ENCODE results near the gene HPSE2.

HPSE2 gene

GRCh38 chr10:98619446-98619845 is 616.2 kb downstream of the HPSE2 start:
- DNase-seq (no peak), ATAC-seq (no peak)
- Mint-ChIP-seq H3K27me3 (peaks cover 1% of the 10 kb centered on the region), H3K27ac (no peak overlapping the region), H3K4me3 (no peak overlapping the region), H3K4me1 (no peaks in the 10 kb centered on the region), H3K36me3 (ENCODE audit: low read depth) (no peaks in the 10 kb centered on the region), H3K9me3 (no peaks in the 10 kb centered on the region)

GRCh38 chr10:98617906-98618520 is 617.6 kb downstream of the HPSE2 start:
- H3K27ac Mint-ChIP-seq, result no peak overlapping the region
- no peak for DNase-seq

GRCh38 chr10:98613446-98613845 is 622.2 kb downstream of the HPSE2 start:
- H3K27me3 Mint-ChIP-seq, result peaks cover 5% of the 10 kb centered on the region
- no peaks in the 10 kb centered on the region for H3K36me3 Mint-ChIP-seq (ENCODE audit: low read depth)
- DNase-seq (no peak), ATAC-seq (no peak)
- H3K4me3 Mint-ChIP-seq, result no peak overlapping the region
- H3K27ac Mint-ChIP-seq, result no peak overlapping the region
- no peaks in the 10 kb centered on the region for H3K4me1 Mint-ChIP-seq
- no peaks in the 10 kb centered on the region for H3K9me3 Mint-ChIP-seq

More at GRCh38 chr10:98617906-98618520, 617.6 kb downstream of the HPSE2 start:
- Mint-ChIP-seq H3K27me3 (no peaks in the 10 kb centered on the region), H3K9me3 (no peaks in the 10 kb centered on the region), H3K36me3 (ENCODE audit: low read depth) (no peaks in the 10 kb centered on the region), H3K4me3 (no peak overlapping the region), H3K4me1 (no peaks in the 10 kb centered on the region)
- ATAC-seq, result no peak

- Mint-ChIP-seq H3K36me3 (ENCODE audit: low read depth) (no peaks in the 10 kb centered on the region), H3K27me3 (peaks cover 8% of the 10 kb centered on the region), H3K4me1 (no peaks in the 10 kb centered on the region), H3K9me3 (no peaks in the 10 kb centered on the region), H3K27ac (no peak overlapping the region), H3K4me3 (no peak overlapping the region)
- no peak for ATAC-seq
- DNase-seq, result no peak
These were observed 624.2 kb downstream of the HPSE2 start for GRCh38 chr10:98611436-98611835.

- H3K27ac Mint-ChIP-seq, result no peak overlapping the region
- ATAC-seq, result no peak
- H3K4me1 Mint-ChIP-seq, result no peaks in the 10 kb centered on the region
These were observed 624.8 kb downstream of the HPSE2 start for GRCh38 chr10:98610836-98611235.

GRCh38 chr10:98610301-98610700 is 625.4 kb downstream of the HPSE2 start:
- Mint-ChIP-seq H3K27me3 (peaks cover 8% of the 10 kb centered on the region), H3K27ac (no peak overlapping the region), H3K4me1 (no peaks in the 10 kb centered on the region), H3K4me3 (no peak overlapping the region), H3K9me3 (no peaks in the 10 kb centered on the region), H3K36me3 (ENCODE audit: low read depth) (no peaks in the 10 kb centered on the region)
- no peak for DNase-seq
- no peak for ATAC-seq

More at GRCh38 chr10:98610836-98611235, 624.8 kb downstream of the HPSE2 start:
- no peaks in the 10 kb centered on the region for H3K9me3 Mint-ChIP-seq
- H3K27me3 Mint-ChIP-seq, result peaks cover 8% of the 10 kb centered on the region
- no peak overlapping the region for H3K4me3 Mint-ChIP-seq
- no peaks in the 10 kb centered on the region for H3K36me3 Mint-ChIP-seq (ENCODE audit: low read depth)
- no peak for DNase-seq

GRCh38 chr10:98609265-98609664 is 626.4 kb downstream of the HPSE2 start:
- Mint-ChIP-seq H3K4me1 (no peaks in the 10 kb centered on the region), H3K4me3 (no peak overlapping the region), H3K27ac (no peak overlapping the region), H3K36me3 (ENCODE audit: low read depth) (no peaks in the 10 kb centered on the region), H3K9me3 (no peaks in the 10 kb centered on the region), H3K27me3 (peaks cover 8% of the 10 kb centered on the region)
- no peak for ATAC-seq
- DNase-seq, result no peak

GRCh38 chr10:98608411-98608810 is 627.2 kb downstream of the HPSE2 start:
- Mint-ChIP-seq H3K4me1 (no peaks in the 10 kb centered on the region), H3K4me3 (no peak overlapping the region), H3K27me3 (peaks cover 8% of the 10 kb centered on the region), H3K9me3 (no peaks in the 10 kb centered on the region), H3K27ac (no peak overlapping the region), H3K36me3 (ENCODE audit: low read depth) (no peaks in the 10 kb centered on the region)
- DNase-seq, result no peak
- ATAC-seq, result no peak

GRCh38 chr10:98602224-98602623 is 633.4 kb downstream of the HPSE2 start:
- H3K4me1 Mint-ChIP-seq, result no peaks in the 10 kb centered on the region
- H3K4me3 Mint-ChIP-seq, result no peak overlapping the region
- no peak for ATAC-seq
- peaks cover 7% of the 10 kb centered on the region for H3K27me3 Mint-ChIP-seq
- no peaks in the 10 kb centered on the region for H3K36me3 Mint-ChIP-seq (ENCODE audit: low read depth)
- no peak overlapping the region for H3K27ac Mint-ChIP-seq
- H3K9me3 Mint-ChIP-seq, result peaks cover 4% of the 10 kb centered on the region
- no peak for DNase-seq

GRCh38 chr10:98599032-98599610 is 636.5 kb downstream of the HPSE2 start:
- peaks cover 15% of the 10 kb centered on the region for H3K9me3 Mint-ChIP-seq
- peaks cover 11% of the 10 kb centered on the region for H3K27me3 Mint-ChIP-seq
- no peak overlapping the region for H3K27ac Mint-ChIP-seq
- no peaks in the 10 kb centered on the region for H3K36me3 Mint-ChIP-seq (ENCODE audit: low read depth)
- no peak overlapping the region for H3K4me3 Mint-ChIP-seq
- ATAC-seq, result no peak
- DNase-seq, result no peak
- H3K4me1 Mint-ChIP-seq, result no peaks in the 10 kb centered on the region

- H3K27ac Mint-ChIP-seq, result no peak overlapping the region
- peaks cover 15% of the 10 kb centered on the region for H3K9me3 Mint-ChIP-seq
- no peak overlapping the region for H3K4me3 Mint-ChIP-seq
- DNase-seq, result no peak
- H3K36me3 Mint-ChIP-seq (ENCODE audit: low read depth), result no peaks in the 10 kb centered on the region
- H3K27me3 Mint-ChIP-seq, result peaks cover 6% of the 10 kb centered on the region
- ATAC-seq, result no peak
- H3K4me1 Mint-ChIP-seq, result no peaks in the 10 kb centered on the region
These were observed 639.2 kb downstream of the HPSE2 start for GRCh38 chr10:98596404-98596803.

- H3K27me3 Mint-ChIP-seq, result peaks cover 2% of the 10 kb centered on the region
- H3K4me3 Mint-ChIP-seq, result no peak overlapping the region
- no peak overlapping the region for H3K27ac Mint-ChIP-seq
- no peak for ATAC-seq
- no peaks in the 10 kb centered on the region for H3K36me3 Mint-ChIP-seq (ENCODE audit: low read depth)
- DNase-seq, result no peak
- no peaks in the 10 kb centered on the region for H3K4me1 Mint-ChIP-seq
- no peaks in the 10 kb centered on the region for H3K9me3 Mint-ChIP-seq
These were observed 646.0 kb downstream of the HPSE2 start for GRCh38 chr10:98589691-98590090.

- DNase-seq (no peak), ATAC-seq (no peak)
- no peak overlapping the region for H3K27ac Mint-ChIP-seq
- no peak overlapping the region for H3K4me3 Mint-ChIP-seq
- H3K9me3 Mint-ChIP-seq, result no peaks in the 10 kb centered on the region
- no peaks in the 10 kb centered on the region for H3K36me3 Mint-ChIP-seq (ENCODE audit: low read depth)
- no peaks in the 10 kb centered on the region for H3K4me1 Mint-ChIP-seq
- peaks cover 2% of the 10 kb centered on the region for H3K27me3 Mint-ChIP-seq
These were observed 646.6 kb downstream of the HPSE2 start for GRCh38 chr10:98589007-98589406.

- no peak overlapping the region for H3K4me3 Mint-ChIP-seq
- H3K27ac Mint-ChIP-seq, result no peak overlapping the region
- no peaks in the 10 kb centered on the region for H3K4me1 Mint-ChIP-seq
- DNase-seq (no peak), ATAC-seq (no peak)
- H3K36me3 Mint-ChIP-seq (ENCODE audit: low read depth), result no peaks in the 10 kb centered on the region
- no peaks in the 10 kb centered on the region for H3K9me3 Mint-ChIP-seq
- peaks cover 6% of the 10 kb centered on the region for H3K27me3 Mint-ChIP-seq
These were observed 648.4 kb downstream of the HPSE2 start for GRCh38 chr10:98587156-98587837.

- Mint-ChIP-seq H3K4me1 (no peaks in the 10 kb centered on the region), H3K36me3 (ENCODE audit: low read depth) (no peaks in the 10 kb centered on the region), H3K9me3 (no peaks in the 10 kb centered on the region), H3K27me3 (peaks cover 6% of the 10 kb centered on the region), H3K27ac (no peak overlapping the region), H3K4me3 (no peak overlapping the region)
- ATAC-seq (no peak), DNase-seq (no peak)
These were observed 649.6 kb downstream of the HPSE2 start for GRCh38 chr10:98586096-98586495.
